ENCODE measurements around the gene CCDC86.

GRCh38 chr11:60889869-60890311 is 48.0 kb downstream of the CCDC86 start:
- no peak for TF ChIP-seq EZH2 (IDR thresholded peaks at IDR 0.05; ENCODE audit: borderline replicate concordance, low read length)
- TF ChIP-seq, protein P1, sequence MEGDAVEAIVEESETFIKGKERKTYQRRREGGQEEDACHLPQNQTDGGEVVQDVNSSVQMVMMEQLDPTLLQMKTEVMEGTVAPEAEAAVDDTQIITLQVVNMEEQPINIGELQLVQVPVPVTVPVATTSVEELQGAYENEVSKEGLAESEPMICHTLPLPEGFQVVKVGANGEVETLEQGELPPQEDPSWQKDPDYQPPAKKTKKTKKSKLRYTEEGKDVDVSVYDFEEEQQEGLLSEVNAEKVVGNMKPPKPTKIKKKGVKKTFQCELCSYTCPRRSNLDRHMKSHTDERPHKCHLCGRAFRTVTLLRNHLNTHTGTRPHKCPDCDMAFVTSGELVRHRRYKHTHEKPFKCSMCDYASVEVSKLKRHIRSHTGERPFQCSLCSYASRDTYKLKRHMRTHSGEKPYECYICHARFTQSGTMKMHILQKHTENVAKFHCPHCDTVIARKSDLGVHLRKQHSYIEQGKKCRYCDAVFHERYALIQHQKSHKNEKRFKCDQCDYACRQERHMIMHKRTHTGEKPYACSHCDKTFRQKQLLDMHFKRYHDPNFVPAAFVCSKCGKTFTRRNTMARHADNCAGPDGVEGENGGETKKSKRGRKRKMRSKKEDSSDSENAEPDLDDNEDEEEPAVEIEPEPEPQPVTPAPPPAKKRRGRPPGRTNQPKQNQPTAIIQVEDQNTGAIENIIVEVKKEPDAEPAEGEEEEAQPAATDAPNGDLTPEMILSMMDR (conservative IDR thresholded peaks at IDR 0.05 in 1 of 2, IDR thresholded peaks at IDR 0.05 in 1 of 2; ENCODE audit: extremely low read depth in 1 of 2, insufficient read depth in 1 of 2, low read depth in 1 of 2, low read length in 2 of 2) = no peak
